BLaER1 (cell line): ENCODE data around the gene CYSRT1.

Experiments
- H3K27ac ChIP-seq: shearing (Covaris generic); formaldehyde crosslinking; 2 replicates; pipeline ENCODE4 v1.8.1; 2022
- H3K27me3 ChIP-seq: shearing (Covaris generic); formaldehyde crosslinking; 2 replicates; pipeline ENCODE4 v1.8.1; 2022
- H3K36me3 ChIP-seq: shearing (Covaris generic); formaldehyde crosslinking; 2 replicates; pipeline ENCODE4 v1.8.1; 2022
- H3K4me1 ChIP-seq: shearing (Covaris generic); formaldehyde crosslinking; 2 replicates; pipeline ENCODE4 v1.8.1; 2022
- H3K4me2 ChIP-seq: shearing (Covaris generic); formaldehyde crosslinking; 2 replicates; pipeline ENCODE4 v1.8.1; 2022
- H3K4me3 ChIP-seq: shearing (Covaris generic); formaldehyde crosslinking; 2 replicates; pipeline ENCODE4 v1.8.1; 2022
- H3K9ac ChIP-seq: shearing (Covaris generic); formaldehyde crosslinking; 2 replicates; pipeline ENCODE4 v1.8.1; 2022
- H3K9me3 ChIP-seq: shearing (Covaris generic); formaldehyde crosslinking; 2 replicates; pipeline ENCODE4 v1.8.1; 2022
- H4K20me1 ChIP-seq: shearing (Covaris generic); formaldehyde crosslinking; 2 replicates; pipeline ENCODE4 v1.8.1; 2022
- Cebpa-rat ChIP-seq: shearing (Covaris generic); IDR thresholded peaks from 2 replicates; pipeline ENCODE4 v1.8.1; 2022

Gene CYSRT1

GRCh38 chr9:137205126-137206069 lies 19.6 kb upstream of the CYSRT1 start, which contains the start of the genes NDOR1 and TMEM203:
NDOR1 (plus strand) TSS chr9:137205700; CDS start chr9:137205778, 78 bp downstream.
TMEM203 (minus strand) TSS chr9:137205648; CDS start chr9:137205414, 234 bp downstream.
- Histone ChIP-seq H3K4me3 (peak within 1 kb of the TSS; percentile 84), H3K9ac (peak within 1 kb of the TSS; percentile 91), H3K9me3 (no peaks in the 10 kb centered on the region), H4K20me1 (peaks cover 59% of the 10 kb centered on the region), H3K27me3 (no peaks in the 10 kb centered on the region), H3K4me1 (peaks cover 69% of the 10 kb centered on the region), H3K27ac (peak within 1 kb of the TSS; percentile 91), H3K4me2 (peak within 1 kb of the TSS; percentile 100), H3K36me3 (peaks cover 32% of the 10 kb centered on the region)
- no peak for TF ChIP-seq Cebpa-rat

GRCh38 chr9:137206602-137207001 lies 18.4 kb upstream of the CYSRT1 start:
- Histone ChIP-seq H4K20me1 (peaks cover 56% of the 10 kb centered on the region), H3K27ac (no peak overlapping the region), H3K4me3 (peak overlapping the region; percentile 84), H3K36me3 (peaks cover 37% of the 10 kb centered on the region), H3K4me2 (peak overlapping the region; percentile 100), H3K9ac (peak overlapping the region; percentile 91), H3K4me1 (peaks cover 69% of the 10 kb centered on the region), H3K9me3 (no peaks in the 10 kb centered on the region), H3K27me3 (no peaks in the 10 kb centered on the region)
- no peak for TF ChIP-seq Cebpa-rat

- H3K9ac ChIP-seq: no peak overlapping the region
- H4K20me1 ChIP-seq: peaks cover 10% of the 10 kb centered on the region; the same call in 1 of the 2 replicates
- no peaks in the 10 kb centered on the region for H3K27me3 ChIP-seq
- no peak overlapping the region for H3K27ac ChIP-seq
- TF ChIP-seq Cebpa-rat: no peak
- H3K4me1 ChIP-seq: peaks cover 40% of the 10 kb centered on the region
- no peak overlapping the region for H3K4me3 ChIP-seq
- no peak overlapping the region for H3K4me2 ChIP-seq
- H3K36me3 ChIP-seq: peaks cover 78% of the 10 kb centered on the region
- no peaks in the 10 kb centered on the region for H3K9me3 ChIP-seq
Measured at GRCh38 chr9:137211532-137211931, 13.4 kb upstream of the CYSRT1 start.

GRCh38 chr9:137212520-137212919 lies 12.5 kb upstream of the CYSRT1 start:
- Histone ChIP-seq H3K9ac (no peak overlapping the region), H3K27ac (no peak overlapping the region), H4K20me1 (peaks cover under 1% of the 10 kb centered on the region; the same call in 1 of the 2 replicates), H3K36me3 (peaks cover 74% of the 10 kb centered on the region), H3K9me3 (no peaks in the 10 kb centered on the region), H3K4me2 (no peak overlapping the region), H3K27me3 (no peaks in the 10 kb centered on the region), H3K4me3 (no peak overlapping the region), H3K4me1 (peaks cover 40% of the 10 kb centered on the region)
- no peak for TF ChIP-seq Cebpa-rat

- no peaks in the 10 kb centered on the region for H3K27me3 ChIP-seq
- H3K27ac ChIP-seq: no peak overlapping the region
- H3K36me3 ChIP-seq: peaks cover 74% of the 10 kb centered on the region
- no peaks in the 10 kb centered on the region; the same call in 1 of the 2 replicates for H4K20me1 ChIP-seq
- TF ChIP-seq Cebpa-rat: no peak
- no peak overlapping the region for H3K4me2 ChIP-seq
- H3K4me3 ChIP-seq: no peak overlapping the region
- H3K9ac ChIP-seq: no peak overlapping the region
- no peaks in the 10 kb centered on the region for H3K9me3 ChIP-seq
- H3K4me1 ChIP-seq: peaks cover 47% of the 10 kb centered on the region
Measured at GRCh38 chr9:137213160-137214060, 11.6 kb upstream of the CYSRT1 start.

- H3K27ac ChIP-seq: no peak overlapping the region
- H3K36me3 ChIP-seq: peaks cover 73% of the 10 kb centered on the region
- no peak overlapping the region for H3K4me3 ChIP-seq
- H4K20me1 ChIP-seq: no peaks in the 10 kb centered on the region; the same call in 1 of the 2 replicates
- no peak overlapping the region for H3K4me2 ChIP-seq
- no peak for TF ChIP-seq Cebpa-rat
- no peak overlapping the region for H3K9ac ChIP-seq
- H3K4me1 ChIP-seq: peaks cover 47% of the 10 kb centered on the region
- H3K9me3 ChIP-seq: no peaks in the 10 kb centered on the region
- H3K27me3 ChIP-seq: no peaks in the 10 kb centered on the region
Measured at GRCh38 chr9:137214620-137215019, 10.4 kb upstream of the CYSRT1 start.

GRCh38 chr9:137215196-137215986 lies 9.6 kb upstream of the CYSRT1 start:
- Histone ChIP-seq H4K20me1 (peaks cover 6% of the 10 kb centered on the region; the same call in 1 of the 2 replicates), H3K27ac (no peak overlapping the region), H3K4me1 (peaks cover 40% of the 10 kb centered on the region), H3K4me3 (no peak overlapping the region), H3K9me3 (no peaks in the 10 kb centered on the region), H3K4me2 (no peak overlapping the region), H3K27me3 (no peaks in the 10 kb centered on the region), H3K36me3 (peaks cover 73% of the 10 kb centered on the region), H3K9ac (no peak overlapping the region)
- no peak for TF ChIP-seq Cebpa-rat

GRCh38 chr9:137216188-137216965 lies 8.6 kb upstream of the CYSRT1 start:
- peaks cover 73% of the 10 kb centered on the region for H3K36me3 ChIP-seq
- no peaks in the 10 kb centered on the region for H3K9me3 ChIP-seq
- no peak overlapping the region for H3K4me3 ChIP-seq
- H3K27me3 ChIP-seq: no peaks in the 10 kb centered on the region
- H3K4me2 ChIP-seq: peak overlapping the region; percentile 64
- peak overlapping the region; percentile 63 for H3K27ac ChIP-seq
- peaks cover 34% of the 10 kb centered on the region for H3K4me1 ChIP-seq
- 0 out of 2 replicates have a peak overlapping the region, but pooled peaks have one; percentile 29 for H3K9ac ChIP-seq
- peaks cover 8% of the 10 kb centered on the region; the same call in 1 of the 2 replicates for H4K20me1 ChIP-seq
- no peak for TF ChIP-seq Cebpa-rat
